Measurements from ENCODE around the gene MAGED4.
"Not testable (repeated sequence)": the region's sequence is repeated elsewhere in the genome, so short reads cannot be mapped to it uniquely, and the experiment has no call there.

DNA sequence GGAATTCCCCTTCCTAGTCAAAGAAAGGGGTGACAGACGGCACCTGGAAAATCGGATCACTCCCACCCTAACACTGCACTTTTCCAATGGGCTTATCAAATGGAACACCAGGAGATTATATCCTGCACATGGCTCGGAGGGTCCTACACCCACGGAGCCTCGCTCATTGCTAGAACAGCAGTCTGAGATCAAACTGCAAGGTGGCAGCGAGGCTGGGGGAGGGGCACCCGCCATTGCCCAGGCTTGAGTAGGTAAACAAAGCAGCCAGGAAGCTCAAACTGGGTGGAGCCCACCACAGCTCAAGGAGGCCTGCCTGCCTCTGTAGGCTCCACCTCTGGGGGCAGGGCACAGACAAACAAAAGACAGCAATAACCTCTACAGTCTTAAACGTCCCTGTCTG lies 24.5 kb upstream of the MAGED4 start:
- TF ChIP-seq, protein P1, sequence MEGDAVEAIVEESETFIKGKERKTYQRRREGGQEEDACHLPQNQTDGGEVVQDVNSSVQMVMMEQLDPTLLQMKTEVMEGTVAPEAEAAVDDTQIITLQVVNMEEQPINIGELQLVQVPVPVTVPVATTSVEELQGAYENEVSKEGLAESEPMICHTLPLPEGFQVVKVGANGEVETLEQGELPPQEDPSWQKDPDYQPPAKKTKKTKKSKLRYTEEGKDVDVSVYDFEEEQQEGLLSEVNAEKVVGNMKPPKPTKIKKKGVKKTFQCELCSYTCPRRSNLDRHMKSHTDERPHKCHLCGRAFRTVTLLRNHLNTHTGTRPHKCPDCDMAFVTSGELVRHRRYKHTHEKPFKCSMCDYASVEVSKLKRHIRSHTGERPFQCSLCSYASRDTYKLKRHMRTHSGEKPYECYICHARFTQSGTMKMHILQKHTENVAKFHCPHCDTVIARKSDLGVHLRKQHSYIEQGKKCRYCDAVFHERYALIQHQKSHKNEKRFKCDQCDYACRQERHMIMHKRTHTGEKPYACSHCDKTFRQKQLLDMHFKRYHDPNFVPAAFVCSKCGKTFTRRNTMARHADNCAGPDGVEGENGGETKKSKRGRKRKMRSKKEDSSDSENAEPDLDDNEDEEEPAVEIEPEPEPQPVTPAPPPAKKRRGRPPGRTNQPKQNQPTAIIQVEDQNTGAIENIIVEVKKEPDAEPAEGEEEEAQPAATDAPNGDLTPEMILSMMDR (IDR thresholded peaks at IDR 0.05) = not testable (repeated sequence)
- not testable (repeated sequence) for TF ChIP-seq POLR2A, POLR2AphosphoS5 (IDR thresholded peaks at IDR 0.05)
